NCI-H526 (cell line): Measurements from ENCODE around the gene CRACR2A.

ENCODE experiments used
- DNase-seq, 2 experiments: peaks; one replicate each; lab custom pipeline; 2025; lab: John Stamatoyannopoulos, UW

CRACR2A gene

GRCh38 chr12:3726456-3726855, 26.5 kb downstream of the CRACR2A start:
- DNase-seq: no peak

GRCh38 chr12:3725388-3726115, 27.4 kb downstream of the CRACR2A start:
- no peak for DNase-seq

- no peak for DNase-seq
These were observed 28.7 kb downstream of the CRACR2A start for GRCh38 chr12:3723916-3724805.

DNA sequence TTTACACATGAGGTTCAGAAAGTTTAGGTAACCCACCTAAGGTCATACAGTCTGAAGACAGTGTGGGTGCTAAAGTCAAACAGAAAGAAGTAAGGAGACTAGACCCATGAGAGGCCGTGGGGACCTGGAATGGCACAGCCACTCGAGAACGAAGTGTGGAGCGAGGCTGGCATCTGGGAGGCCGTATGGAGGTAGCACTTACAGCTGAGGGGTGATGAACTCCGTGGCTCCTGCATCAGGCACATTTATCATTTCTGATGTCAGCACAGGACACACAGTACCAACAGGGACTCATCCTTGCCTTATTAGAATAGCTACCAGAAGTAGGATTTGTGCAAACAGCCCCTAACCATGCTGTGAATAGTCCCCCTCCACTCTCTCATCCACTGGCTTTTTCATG, 30.5 kb downstream of the CRACR2A start:
- DNase-seq: no peak

DNA sequence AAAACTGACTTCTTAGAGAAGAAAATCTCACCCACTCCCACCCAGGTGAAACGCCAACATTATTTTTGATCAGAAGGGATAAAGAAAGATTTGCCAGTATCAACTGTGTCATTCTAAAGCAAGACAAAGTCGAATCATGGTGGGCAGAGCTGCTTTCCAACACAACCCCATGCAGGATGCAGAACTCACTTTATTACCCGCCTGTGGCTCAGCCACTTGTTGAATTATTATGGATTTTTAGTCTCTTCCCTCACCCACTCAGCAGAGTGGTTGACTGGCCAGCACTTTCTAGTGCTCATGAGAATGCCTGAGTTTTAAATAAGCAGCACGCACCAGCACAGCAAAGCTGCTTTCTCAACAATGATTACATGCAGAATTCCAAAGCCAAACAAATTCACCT, 32.1 kb downstream of the CRACR2A start:
- DNase-seq: no peak

GRCh38 chr12:3718100-3718499, 34.8 kb downstream of the CRACR2A start:
- DNase-seq: no peak

DNA sequence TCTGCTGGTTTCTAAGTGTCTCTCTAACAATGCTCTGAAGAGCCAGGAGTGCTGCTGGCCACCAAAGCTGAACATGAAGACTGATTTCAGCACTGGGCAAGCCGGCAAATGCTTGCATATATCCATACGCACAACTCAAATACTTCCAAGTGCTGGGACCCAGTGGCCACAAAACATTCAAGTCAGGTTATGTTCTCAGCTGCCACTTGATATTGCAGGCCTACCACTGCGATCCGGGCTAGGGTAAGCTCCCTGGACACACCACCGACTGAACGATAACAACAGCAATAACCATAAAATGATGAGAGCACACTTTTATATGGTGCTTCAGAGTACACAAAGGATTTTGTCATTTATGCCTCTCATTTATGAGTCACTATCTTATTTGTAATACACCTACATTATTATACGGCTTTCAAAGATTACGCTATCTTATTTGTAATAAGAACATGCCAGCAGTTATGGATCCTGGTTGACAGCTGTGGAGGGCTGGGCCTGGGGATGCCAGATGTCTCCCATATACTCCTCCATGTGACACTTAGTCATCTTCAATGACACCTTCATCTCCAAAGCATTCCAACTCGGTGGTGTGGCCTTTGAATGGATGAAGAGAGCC, 35.5 kb downstream of the CRACR2A start:
- DNase-seq: no peak

DNA sequence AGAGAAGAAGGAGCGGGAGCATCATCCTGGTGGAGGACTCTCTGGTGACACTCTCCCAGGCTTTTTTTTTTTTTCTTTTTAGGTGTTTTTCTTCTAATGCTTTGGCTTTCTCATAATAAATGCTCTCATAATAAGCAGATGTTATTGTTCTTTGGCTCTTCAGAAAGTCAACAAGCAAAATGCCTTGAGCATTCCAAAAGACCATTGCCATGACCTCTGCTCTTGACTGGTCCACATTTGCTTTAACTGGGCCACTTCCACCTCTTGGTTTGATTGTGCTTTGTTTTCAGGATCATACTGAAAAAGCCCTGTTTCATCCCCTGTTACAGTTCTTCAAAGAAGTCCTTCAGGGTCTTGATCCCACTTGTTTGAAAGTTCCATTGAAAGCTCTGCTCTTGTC, 36.9 kb downstream of the CRACR2A start:
- no peak for DNase-seq

GRCh38 chr12:3713947-3714346, 39.0 kb downstream of the CRACR2A start:
- DNase-seq: no peak

GRCh38 chr12:3713483-3713882, 39.4 kb downstream of the CRACR2A start:
- no peak for DNase-seq

- DNase-seq: no peak
These were observed 40.5 kb downstream of the CRACR2A start for GRCh38 chr12:3712209-3712992.

- no peak for DNase-seq
These were observed 47.6 kb downstream of the CRACR2A start for GRCh38 chr12:3705354-3705675.

GRCh38 chr12:3704512-3705353, 48.2 kb downstream of the CRACR2A start:
- DNase-seq: no peak

- no peak for DNase-seq
These were observed 52.0 kb downstream of the CRACR2A start for GRCh38 chr12:3700861-3701260.

DNA sequence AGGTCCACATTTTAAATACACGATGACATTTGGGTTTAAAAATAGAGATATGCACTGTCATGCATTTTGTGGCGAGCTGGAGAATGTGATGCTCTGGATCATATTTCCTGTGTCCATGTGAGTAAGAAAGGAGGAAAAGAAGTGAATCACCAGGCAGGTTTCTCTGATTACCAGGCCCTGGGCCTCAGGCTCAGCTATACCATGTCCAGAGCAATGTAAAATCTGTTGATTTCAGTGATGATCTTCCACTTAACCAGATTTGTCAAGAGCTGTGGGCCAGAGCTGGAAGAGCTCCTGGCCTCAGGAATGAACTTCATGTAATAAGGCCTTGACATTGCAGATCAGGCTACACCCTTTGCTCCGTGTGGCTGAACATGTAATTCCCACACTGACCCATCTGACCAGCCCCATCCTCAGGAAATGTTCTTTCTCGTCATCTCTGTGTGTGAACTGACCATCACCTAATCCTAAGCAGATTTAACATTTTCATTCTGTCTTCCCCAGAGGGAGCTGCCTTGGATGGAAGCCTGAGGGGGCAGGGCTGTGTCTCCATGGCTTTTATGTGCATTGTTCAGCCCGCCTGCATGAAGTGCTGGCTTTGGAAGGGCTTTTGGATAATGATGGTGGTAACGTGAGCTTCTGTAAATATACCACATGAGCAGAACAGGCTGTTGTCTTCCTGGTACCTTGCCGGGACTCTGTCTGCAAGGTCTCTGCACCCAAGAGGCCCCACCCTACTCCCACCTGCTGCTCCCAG, 54.5 kb downstream of the CRACR2A start:
- peak; percentile 83 to 89 for DNase-seq

- DNase-seq: no peak
These were observed 55.5 kb downstream of the CRACR2A start for GRCh38 chr12:3697311-3697870.

DNA sequence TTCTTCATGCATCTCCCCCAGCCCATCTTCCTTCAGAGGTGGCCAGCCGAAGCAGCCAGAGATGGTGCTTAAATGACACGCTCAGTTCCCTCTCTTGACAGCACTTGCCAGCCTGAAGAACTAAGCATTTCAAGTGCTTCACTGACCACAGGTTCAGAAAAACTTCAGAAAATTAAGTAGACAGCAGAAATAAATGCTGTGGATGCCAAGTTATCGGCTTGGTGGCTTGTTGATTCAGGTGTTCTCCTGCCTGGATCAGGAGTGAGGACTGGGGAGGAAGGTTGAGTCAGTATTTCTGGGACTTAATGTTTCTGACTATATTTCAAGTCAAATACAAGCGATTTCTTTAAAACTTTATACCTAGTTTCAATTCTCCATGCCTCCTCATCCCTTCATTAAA, 58.2 kb downstream of the CRACR2A start:
- DNase-seq: no peak

DNA sequence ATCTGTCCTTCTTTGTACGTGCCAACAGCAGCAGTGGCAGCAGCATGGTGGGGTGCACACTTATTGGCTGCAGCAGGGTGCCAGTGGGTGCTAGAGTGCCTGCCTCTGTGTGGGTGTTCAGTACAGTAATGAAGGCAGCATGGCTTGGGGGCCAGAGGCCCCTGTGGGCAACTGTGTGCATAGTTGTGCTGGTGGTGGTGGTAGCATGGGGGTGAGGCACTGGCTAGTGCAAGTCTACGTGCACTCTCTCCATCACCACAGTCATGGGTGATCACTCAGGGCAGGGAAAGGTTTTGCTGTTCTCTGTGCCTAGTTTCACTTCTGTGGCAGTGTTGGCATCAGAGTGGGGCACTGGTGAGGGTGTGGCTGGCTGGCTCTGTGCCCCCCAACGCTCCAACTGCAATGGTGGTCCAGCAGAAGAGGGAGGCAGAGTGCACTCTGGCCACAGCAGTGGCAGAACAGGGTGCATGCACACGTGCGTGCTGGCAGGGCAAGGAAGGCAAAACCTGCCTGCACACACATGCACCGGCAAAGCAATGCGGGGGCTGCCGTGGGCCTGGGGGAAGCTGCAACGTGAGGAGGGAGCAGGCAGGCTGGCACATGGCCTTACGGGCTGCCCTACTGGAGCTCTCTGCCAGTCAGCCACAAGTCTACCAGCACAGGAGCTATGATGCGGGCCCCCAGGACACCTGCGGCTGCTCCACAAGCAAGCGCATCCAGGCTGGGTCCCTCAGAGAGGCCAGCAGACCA, 60.1 kb downstream of the CRACR2A start:
- DNase-seq: no peak

- no peak for DNase-seq
These were observed 66.4 kb downstream of the CRACR2A start for GRCh38 chr12:3686463-3686862.
